ENCODE data around the gene SF3A1.

Gene SF3A1

DNA sequence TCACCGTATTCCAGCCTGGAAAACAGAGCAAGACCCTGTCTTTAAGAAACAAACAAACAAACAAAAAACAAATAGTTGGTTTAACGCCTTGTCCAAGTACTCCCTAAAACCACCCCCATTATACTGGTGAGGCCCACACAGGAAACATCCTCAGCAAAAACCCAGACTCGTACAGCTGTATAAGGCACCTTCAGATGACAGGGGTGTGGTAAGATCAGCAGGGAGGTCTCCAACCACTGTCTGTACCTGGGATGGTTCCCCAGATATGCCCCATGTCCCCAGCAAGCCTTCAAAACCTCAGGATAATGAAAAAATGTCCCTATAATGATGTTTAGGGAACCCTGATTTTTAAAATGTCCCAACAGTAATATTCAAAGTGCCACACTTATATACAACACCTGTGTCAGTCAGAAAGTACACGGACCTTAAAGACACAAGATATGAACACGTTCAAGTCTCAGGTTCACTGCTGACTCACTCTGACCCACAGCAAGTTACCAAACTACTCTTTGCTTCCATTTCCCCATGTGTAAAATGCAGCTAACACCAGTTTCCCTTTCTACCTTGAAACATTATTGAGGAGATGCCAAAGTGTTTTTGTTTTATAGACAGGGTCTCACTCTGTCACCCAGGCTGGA lies 9.3 kb downstream of the SF3A1 start:
- no peak for DNase-seq (ENCODE audit: low read depth in 1 of 2, low spot score in 1 of 2)
- Histone ChIP-seq H3K4me3 (replicated peaks; ENCODE audit: insufficient read depth, low read length) (no peak overlapping the region), H3K27me3 (ENCODE audit: insufficient read depth, poor library complexity, severe bottlenecking) (no peaks in the 10 kb centered on the region), H3K27ac (replicated peaks) (no peak overlapping the region)
- TF ChIP-seq, protein P1, sequence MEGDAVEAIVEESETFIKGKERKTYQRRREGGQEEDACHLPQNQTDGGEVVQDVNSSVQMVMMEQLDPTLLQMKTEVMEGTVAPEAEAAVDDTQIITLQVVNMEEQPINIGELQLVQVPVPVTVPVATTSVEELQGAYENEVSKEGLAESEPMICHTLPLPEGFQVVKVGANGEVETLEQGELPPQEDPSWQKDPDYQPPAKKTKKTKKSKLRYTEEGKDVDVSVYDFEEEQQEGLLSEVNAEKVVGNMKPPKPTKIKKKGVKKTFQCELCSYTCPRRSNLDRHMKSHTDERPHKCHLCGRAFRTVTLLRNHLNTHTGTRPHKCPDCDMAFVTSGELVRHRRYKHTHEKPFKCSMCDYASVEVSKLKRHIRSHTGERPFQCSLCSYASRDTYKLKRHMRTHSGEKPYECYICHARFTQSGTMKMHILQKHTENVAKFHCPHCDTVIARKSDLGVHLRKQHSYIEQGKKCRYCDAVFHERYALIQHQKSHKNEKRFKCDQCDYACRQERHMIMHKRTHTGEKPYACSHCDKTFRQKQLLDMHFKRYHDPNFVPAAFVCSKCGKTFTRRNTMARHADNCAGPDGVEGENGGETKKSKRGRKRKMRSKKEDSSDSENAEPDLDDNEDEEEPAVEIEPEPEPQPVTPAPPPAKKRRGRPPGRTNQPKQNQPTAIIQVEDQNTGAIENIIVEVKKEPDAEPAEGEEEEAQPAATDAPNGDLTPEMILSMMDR (IDR thresholded peaks at IDR 0.05; ENCODE audit: insufficient read depth, low read length): no peak
- TF ChIP-seq GABPA (IDR thresholded peaks at IDR 0.05; ENCODE audit: low read depth): no peak
- no peak for TF ChIP-seq REST (IDR thresholded peaks at IDR 0.05; ENCODE audit: insufficient replicate concordance, low read depth)
- TF ChIP-seq POLR2AphosphoS5 (IDR thresholded peaks at IDR 0.05; ENCODE audit: low read depth): no peak
- TF ChIP-seq SPI1 (IDR thresholded peaks at IDR 0.05; ENCODE audit: borderline replicate concordance, low read depth): no peak

DNA sequence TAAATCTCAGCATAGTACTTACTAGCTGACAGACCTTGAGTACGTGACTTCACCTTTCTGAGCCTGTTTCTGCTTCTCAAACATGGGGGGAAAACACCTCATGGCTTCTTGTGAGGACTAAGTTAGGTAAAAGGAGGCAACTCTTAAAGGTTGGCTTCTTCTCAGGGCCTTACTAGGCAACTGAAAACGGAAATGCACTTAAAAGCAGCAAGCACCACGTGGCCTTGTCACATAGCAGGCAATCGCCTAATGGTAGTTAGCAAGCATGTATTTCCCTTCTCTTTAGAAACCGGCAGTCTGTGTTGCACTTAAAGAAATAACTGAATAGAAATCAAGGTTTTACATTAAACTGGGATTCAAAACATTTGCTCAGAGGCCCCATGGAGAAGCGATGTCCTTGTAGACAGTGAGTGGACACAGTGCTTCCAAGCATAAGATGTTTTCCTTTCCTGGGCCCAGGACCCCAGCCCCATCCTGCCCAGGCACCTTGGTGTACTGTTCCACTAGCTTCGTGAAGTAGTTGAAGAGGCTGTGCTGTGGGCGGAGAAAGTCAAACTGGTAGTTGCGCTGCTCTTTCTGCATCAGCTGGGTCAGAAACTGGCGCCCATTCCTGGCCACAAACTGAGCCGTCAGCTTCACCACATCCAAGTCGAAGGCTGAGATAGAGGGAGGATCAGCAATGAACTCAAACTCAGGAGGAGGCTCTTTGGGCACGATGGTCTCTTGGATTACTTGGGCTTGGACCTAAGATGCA lies 12.1 kb downstream of the SF3A1 start:
- Histone ChIP-seq H3K27me3 (ENCODE audit: insufficient read depth, poor library complexity, severe bottlenecking) (no peaks in the 10 kb centered on the region), H3K4me3 (replicated peaks; ENCODE audit: insufficient read depth, low read length) (no peak overlapping the region), H3K27ac (replicated peaks) (no peak overlapping the region)
- DNase-seq (ENCODE audit: low read depth in 1 of 2, low spot score in 1 of 2): no peak
- TF ChIP-seq, protein P1 (IDR thresholded peaks at IDR 0.05; ENCODE audit: insufficient read depth, low read length): no peak
- no peak for TF ChIP-seq SPI1 (IDR thresholded peaks at IDR 0.05; ENCODE audit: borderline replicate concordance, low read depth)
- no peak for TF ChIP-seq REST (IDR thresholded peaks at IDR 0.05; ENCODE audit: insufficient replicate concordance, low read depth)
- TF ChIP-seq POLR2AphosphoS5 (IDR thresholded peaks at IDR 0.05; ENCODE audit: low read depth): no peak
- no peak for TF ChIP-seq GABPA (IDR thresholded peaks at IDR 0.05; ENCODE audit: low read depth)

DNA sequence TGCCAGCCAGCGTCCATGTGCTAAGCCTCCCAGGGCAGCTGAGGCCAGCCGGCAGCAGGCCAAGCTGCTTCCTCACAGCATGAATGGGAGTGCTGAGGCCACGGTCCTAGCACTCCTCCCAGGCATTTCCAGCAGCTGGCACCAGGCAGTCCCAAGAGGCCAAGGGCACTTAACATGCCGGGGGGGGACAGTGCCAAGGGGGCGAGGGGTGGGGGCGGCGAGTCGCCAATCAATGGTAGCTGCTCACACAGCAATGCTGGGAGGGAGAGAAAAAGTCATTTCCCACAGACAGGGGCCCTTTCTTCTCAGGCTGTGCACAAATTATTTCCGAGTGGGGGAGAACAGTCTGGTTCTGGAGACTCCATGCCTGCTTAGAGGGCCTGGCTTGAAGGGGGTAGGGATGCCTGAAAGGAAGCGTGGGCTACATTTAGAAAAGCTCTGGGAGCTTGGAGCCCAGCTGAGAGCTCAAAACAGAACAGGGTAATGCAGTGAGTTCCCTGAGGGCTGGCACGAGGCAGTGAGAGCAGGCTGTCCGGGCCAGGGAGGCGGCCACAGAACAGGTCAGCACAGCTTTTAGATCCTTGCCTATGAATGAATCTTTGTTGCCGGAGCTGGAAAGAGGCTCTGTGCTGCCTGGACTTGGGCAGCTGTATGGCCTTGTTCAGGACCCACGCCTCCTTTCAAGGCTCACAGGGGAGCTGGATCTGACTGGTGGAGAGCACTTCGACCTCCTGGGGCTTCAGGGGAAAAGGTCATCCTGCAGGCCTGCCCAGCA lies 15.6 kb downstream of the SF3A1 start:
- H3K4me3 ChIP-seq (replicated peaks; ENCODE audit: insufficient read depth, low read length): no peak overlapping the region
- no peak for TF ChIP-seq SPI1 (IDR thresholded peaks at IDR 0.05; ENCODE audit: borderline replicate concordance, low read depth)
- TF ChIP-seq REST (IDR thresholded peaks at IDR 0.05; ENCODE audit: insufficient replicate concordance, low read depth): no peak
- no peak for TF ChIP-seq POLR2AphosphoS5 (IDR thresholded peaks at IDR 0.05; ENCODE audit: low read depth)
- TF ChIP-seq GABPA (IDR thresholded peaks at IDR 0.05; ENCODE audit: low read depth): no peak
- no peak for DNase-seq (ENCODE audit: low read depth in 1 of 2, low spot score in 1 of 2)
- H3K27me3 ChIP-seq (ENCODE audit: insufficient read depth, poor library complexity, severe bottlenecking): no peaks in the 10 kb centered on the region
- no peak overlapping the region for H3K27ac ChIP-seq (replicated peaks)

Data from HL-60 (cell line).